ENCODE measurements around the gene LPP. TPM values are rescaled to one million over a fixed set of nuclear protein-coding genes. Genes with fewer than 3 reads are reported as not detected.
A peak's percentile ranks its signal among the peaks of the same experiment; 100 is the strongest.

Gene LPP
- total RNA-seq, 6 experiments from 2014 or later, result 84.1 to 121 (median 102) TPM

GRCh38 chr3:188531210-188531609 is 377.3 kb downstream of the LPP start:
- TF ChIP-seq CTCF (IDR thresholded peaks at IDR 0.05), result no peak
- no peaks in the 10 kb centered on the region; the same call in 1 of the 2 replicates for H3K27me3 Mint-ChIP-seq (ENCODE audit: insufficient read depth)
- peak; percentile 33 for DNase-seq
- peaks cover 89% of the 10 kb centered on the region for H3K4me1 Mint-ChIP-seq (ENCODE audit: low read depth)
- peak overlapping the region; percentile 31; the same call in 1 of the 2 replicates for H3K27ac Mint-ChIP-seq
- H3K36me3 Mint-ChIP-seq (ENCODE audit: low read depth), result peaks cover 26% of the 10 kb centered on the region
- 0 out of 2 replicates have a peak overlapping the region, but pooled peaks have one; percentile 11 for H3K4me3 Mint-ChIP-seq
- no peaks in the 10 kb centered on the region for H3K9me3 Mint-ChIP-seq

DNA sequence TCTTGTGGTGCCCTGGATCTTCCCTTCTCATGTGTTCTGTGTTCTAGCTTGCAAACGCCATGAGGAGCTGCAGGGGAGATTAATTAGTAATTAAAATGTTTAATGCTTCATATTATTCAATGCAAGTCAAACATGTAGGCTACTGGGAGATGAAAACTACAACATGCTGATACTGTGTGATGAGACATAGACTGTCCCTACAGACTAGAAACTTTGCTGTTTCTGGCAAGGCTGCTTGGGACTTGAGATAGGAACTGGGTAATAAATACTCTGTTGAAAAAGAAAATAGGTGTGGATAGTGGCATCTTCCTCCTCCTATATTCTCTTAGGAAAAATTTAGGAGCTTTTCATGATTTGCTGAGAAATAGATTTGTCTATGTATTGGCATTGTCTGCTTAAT is 379.2 kb downstream of the LPP start:
- H3K36me3 Mint-ChIP-seq (ENCODE audit: low read depth), result peaks cover 26% of the 10 kb centered on the region

DNA sequence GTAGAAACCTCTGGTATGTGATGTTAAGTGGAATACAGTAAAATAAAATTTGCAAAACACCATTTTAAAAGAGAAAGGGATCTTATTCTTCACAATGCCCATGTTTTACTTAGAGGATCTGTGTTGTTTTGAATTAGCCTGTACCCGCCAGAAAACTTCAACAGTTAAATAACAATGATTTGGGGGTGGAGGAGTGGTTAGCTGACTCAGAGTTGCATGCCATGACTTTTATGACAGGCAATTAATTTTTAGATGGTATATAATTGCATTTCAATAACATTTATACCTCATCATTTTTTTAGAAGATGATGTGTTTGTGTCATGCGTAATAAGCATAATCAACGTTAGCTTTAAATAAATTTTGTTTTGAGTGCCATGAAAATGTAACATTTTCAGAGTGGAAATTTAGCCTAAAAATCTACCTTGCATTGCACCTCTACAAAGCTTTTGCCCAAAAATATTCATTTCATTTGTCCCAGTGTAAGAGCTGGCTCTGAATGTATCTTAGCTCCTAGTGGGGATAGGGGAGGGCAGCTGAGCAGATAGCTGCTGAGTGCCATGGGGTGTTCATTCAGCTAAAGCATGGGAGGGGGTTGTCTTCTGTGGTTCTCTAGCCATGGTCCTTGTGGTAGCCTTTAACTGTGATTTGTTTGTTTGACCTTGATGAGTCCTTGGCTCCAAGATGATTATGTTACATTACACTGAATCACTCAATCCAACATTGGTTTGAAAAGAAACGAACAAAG is 379.8 kb downstream of the LPP start:
- no peak for DNase-seq
- Mint-ChIP-seq H3K27ac (peak overlapping the region; percentile 57), H3K4me3 (peak overlapping the region; percentile 45), H3K27me3 (ENCODE audit: insufficient read depth) (no peaks in the 10 kb centered on the region; the same call in 1 of the 2 replicates), H3K9me3 (no peaks in the 10 kb centered on the region), H3K36me3 (ENCODE audit: low read depth) (peaks cover 26% of the 10 kb centered on the region), H3K4me1 (ENCODE audit: low read depth) (peaks cover 74% of the 10 kb centered on the region)
- TF ChIP-seq CTCF (IDR thresholded peaks at IDR 0.05), result no peak

More for the DNA sequence above, 379.2 kb downstream of the LPP start:
- Mint-ChIP-seq H3K27ac (peak overlapping the region; percentile 32; the same call in 1 of the 2 replicates), H3K4me3 (peak overlapping the region; percentile 17; the same call in 1 of the 2 replicates), H3K4me1 (ENCODE audit: low read depth) (peaks cover 75% of the 10 kb centered on the region), H3K27me3 (ENCODE audit: insufficient read depth) (no peaks in the 10 kb centered on the region; the same call in 1 of the 2 replicates), H3K9me3 (no peaks in the 10 kb centered on the region)
- DNase-seq, result no peak
- no peak for TF ChIP-seq CTCF (IDR thresholded peaks at IDR 0.05)

DNA sequence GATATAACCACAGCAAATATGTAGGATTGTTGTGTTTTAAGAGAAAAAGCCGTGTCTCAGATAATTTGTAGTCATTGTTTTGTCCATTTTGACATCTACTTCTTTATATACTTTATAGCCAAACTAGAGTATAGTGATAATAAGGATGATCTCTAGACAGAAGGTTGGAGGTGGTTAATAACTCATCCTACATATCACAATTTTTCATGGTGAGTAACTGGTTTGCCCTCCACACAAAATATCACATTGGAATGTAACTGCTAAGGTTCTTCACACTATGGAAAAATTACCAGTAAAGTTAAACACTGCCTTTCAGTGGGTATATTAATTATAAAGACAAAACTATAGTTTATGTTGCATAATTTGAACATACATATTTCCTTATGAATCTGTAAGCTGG is 380.7 kb downstream of the LPP start:
- Mint-ChIP-seq H3K4me3 (peak overlapping the region; percentile 45), H3K27me3 (ENCODE audit: insufficient read depth) (no peaks in the 10 kb centered on the region; the same call in 1 of the 2 replicates), H3K4me1 (ENCODE audit: low read depth) (peaks cover 74% of the 10 kb centered on the region), H3K27ac (peak overlapping the region; percentile 57), H3K36me3 (ENCODE audit: low read depth) (peaks cover 28% of the 10 kb centered on the region), H3K9me3 (no peaks in the 10 kb centered on the region)
- TF ChIP-seq CTCF (IDR thresholded peaks at IDR 0.05), result no peak
- DNase-seq, result peak; percentile 13

DNA sequence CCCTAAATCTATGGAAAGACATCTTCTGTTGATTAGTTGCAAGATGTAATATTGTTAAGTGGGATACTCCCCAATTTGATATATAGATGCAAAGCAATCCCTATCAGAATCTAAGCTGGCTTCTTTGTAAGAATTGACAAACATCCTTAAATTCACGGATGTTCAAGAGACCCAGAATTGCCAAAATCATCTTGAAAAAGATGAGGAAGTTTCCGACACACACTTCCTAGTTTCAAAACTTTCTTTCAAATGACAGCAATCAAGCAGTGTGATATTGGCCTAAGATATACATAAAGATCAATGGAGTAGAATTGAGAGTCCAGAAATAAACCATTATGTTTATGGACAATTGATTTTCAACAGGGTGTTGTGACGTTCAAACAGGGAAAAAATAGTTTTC is 383.6 kb downstream of the LPP start:
- Mint-ChIP-seq H3K27ac (no peak overlapping the region), H3K9me3 (no peaks in the 10 kb centered on the region), H3K4me3 (no peak overlapping the region), H3K36me3 (ENCODE audit: low read depth) (peaks cover 23% of the 10 kb centered on the region), H3K4me1 (ENCODE audit: low read depth) (peaks cover 71% of the 10 kb centered on the region), H3K27me3 (ENCODE audit: insufficient read depth) (no peaks in the 10 kb centered on the region; the same call in 1 of the 2 replicates)
- DNase-seq, result no peak
- TF ChIP-seq CTCF (IDR thresholded peaks at IDR 0.05), result no peak

All from HFFc6 (cell line).